ENCODE data around the gene BCL2L12. TPM values are rescaled to one million over a fixed set of nuclear protein-coding genes. Genes with fewer than 3 reads are reported as not detected.
"Not testable (repeated sequence)": the region's sequence is repeated elsewhere in the genome, so short reads cannot be mapped to it uniquely, and the experiment has no call there.

The BCL2L12 gene
- total RNA-seq, 1 donor from 2014 or later = 6.8 TPM

DNA sequence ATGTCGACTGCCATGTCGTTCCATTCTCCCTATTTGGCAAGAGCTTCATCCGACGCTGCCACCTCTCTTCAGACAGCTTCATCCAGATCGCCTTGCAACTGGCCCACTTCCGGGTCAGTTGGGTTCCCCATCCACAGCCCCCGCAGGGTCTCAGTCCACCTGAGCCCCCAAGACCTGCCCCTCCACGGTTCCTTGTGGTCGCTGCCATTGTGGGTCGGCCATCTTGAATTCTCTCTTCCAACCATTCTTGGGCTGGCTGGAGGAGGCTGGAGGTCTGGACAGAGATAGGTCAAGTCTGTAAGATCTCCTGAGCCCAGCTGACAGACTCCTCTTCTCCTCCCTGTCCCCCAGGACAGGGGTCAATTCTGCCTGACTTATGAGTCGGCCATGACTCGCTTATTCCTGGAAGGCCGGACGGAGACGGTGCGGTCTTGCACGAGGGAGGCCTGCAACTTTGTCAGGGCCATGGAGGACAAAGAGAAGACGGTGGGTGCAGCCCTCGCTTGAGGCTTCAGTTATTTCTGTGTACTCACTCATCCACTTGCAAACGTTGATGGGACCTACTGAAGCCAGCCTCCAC is 44.7 kb downstream of the BCL2L12 start:
- DNase-seq (ENCODE audit: low read depth, low spot score) = no peak

DNA sequence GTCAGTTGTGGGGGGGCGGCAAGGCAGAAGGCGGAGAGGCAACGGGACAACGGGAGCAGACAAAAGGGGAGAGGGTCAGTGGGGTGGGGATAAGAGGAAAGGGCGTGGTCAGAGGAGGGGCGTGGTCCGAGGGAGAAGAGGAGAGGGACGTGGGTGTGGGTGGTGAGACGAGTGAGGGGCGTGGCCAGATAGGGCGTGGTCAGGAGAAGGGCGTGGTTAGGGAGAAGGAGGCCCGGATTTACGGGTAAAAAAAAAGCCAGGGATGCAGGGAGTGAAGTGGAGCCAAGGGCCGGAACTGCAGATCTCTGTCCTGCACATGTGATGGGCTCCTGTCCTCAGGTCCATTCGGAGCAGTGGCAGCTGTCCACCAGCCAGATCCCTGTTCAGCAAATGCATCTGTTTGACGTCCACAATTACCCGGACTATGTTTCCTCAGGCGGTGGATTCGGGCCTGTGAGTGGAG is 46.7 kb downstream of the BCL2L12 start:
- DNase-seq (ENCODE audit: low read depth, low spot score) = no peak

- no peak for DNase-seq (ENCODE audit: low read depth, low spot score)
Measured at GRCh38 chr19:49713236-49713845, 47.6 kb downstream of the BCL2L12 start.

DNA sequence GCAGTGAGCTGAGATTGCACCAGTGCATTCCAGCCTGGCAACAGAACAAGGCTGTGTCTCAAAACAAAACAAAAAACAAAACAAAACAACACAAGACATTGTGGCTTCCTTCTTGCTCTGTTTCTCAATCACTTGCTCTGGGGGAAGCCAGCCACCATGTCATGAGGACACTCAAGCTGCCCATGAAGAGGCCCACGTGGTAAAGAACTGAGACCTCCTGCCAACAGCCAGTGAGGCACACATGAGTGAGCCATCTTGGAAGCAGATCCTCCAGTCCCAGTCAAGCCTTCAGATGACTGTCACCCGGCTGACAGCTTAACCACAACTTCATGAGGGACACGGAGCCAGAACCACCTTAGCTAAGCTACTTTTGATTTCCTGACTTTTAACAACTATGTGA is 50.4 kb downstream of the BCL2L12 start:
- DNase-seq (ENCODE audit: low read depth, low spot score) = no peak

- DNase-seq (ENCODE audit: low read depth, low spot score) = no peak
Measured at GRCh38 chr19:49718511-49718910, 52.8 kb downstream of the BCL2L12 start.

GRCh38 chr19:49718991-49719390 is 53.3 kb downstream of the BCL2L12 start:
- no peak for DNase-seq (ENCODE audit: low read depth, low spot score)

GRCh38 chr19:49719420-49719819 is 53.7 kb downstream of the BCL2L12 start:
- DNase-seq (ENCODE audit: low read depth, low spot score) = not testable (repeated sequence)

Other genes starting within 250 kb of the BCL2L12 start
- gene PTH2, start 242.5 kb upstream of the BCL2L12 start, total RNA-seq = not detected in 2 replicates
- gene GFY, start 240.5 kb upstream of the BCL2L12 start, total RNA-seq = not detected in 2 replicates
- 0.04 TPM in 1 of 2 replicates, not detected in the other for gene SLC17A7, start 224.4 kb upstream of the BCL2L12 start, total RNA-seq
- gene PIH1D1, start 214.1 kb upstream of the BCL2L12 start, total RNA-seq = 128 and 170 TPM in 2 replicates
- gene ALDH16A1, start 212.7 kb upstream of the BCL2L12 start, total RNA-seq = 54.9 and 58.8 TPM in 2 replicates
- 1.6 and 2.4 TPM in 2 replicates for gene FLT3LG, start 191.7 kb upstream of the BCL2L12 start, total RNA-seq
- 2,556 and 3,423 TPM in 2 replicates for gene RPL13A, start 178.3 kb upstream of the BCL2L12 start, total RNA-seq
- gene RPS11, start 169.5 kb upstream of the BCL2L12 start, total RNA-seq = 1,813 and 2,923 TPM in 2 replicates
- gene FCGRT, start 153.3 kb upstream of the BCL2L12 start, total RNA-seq = 59.5 and 85.5 TPM in 2 replicates
- 101 and 237 TPM in 2 replicates for gene RCN3, start 137.9 kb upstream of the BCL2L12 start, total RNA-seq
- 107 and 113 TPM in 2 replicates for gene NOSIP, start 85.4 kb upstream of the BCL2L12 start, total RNA-seq
- 3.1 and 4.1 TPM in 2 replicates for gene PRRG2, start 84.6 kb upstream of the BCL2L12 start, total RNA-seq
- 1.8 and 2.0 TPM in 2 replicates for gene PRR12, start 74.8 kb upstream of the BCL2L12 start, total RNA-seq
- gene RRAS, start 25.8 kb upstream of the BCL2L12 start, total RNA-seq = 45.8 and 54.9 TPM in 2 replicates
- 10.7 and 12.0 TPM in 2 replicates for gene SCAF1, start 23.7 kb upstream of the BCL2L12 start, total RNA-seq
- 51.4 and 85.1 TPM in 2 replicates for gene IRF3, start 76 bp upstream of the BCL2L12 start, total RNA-seq
- gene PRMT1, start 11.3 kb downstream of the BCL2L12 start, total RNA-seq = 476 and 582 TPM in 2 replicates
- gene ADM5, start 23.7 kb downstream of the BCL2L12 start, total RNA-seq = 0.40 and 0.74 TPM in 2 replicates
- gene CPT1C, start 25.2 kb downstream of the BCL2L12 start, total RNA-seq = 20.0 and 24.7 TPM in 2 replicates
- gene TSKS, start 97.4 kb downstream of the BCL2L12 start, total RNA-seq = not detected in 2 replicates
- 65.3 and 65.6 TPM in 2 replicates for gene AP2A1, start 101.1 kb downstream of the BCL2L12 start, total RNA-seq
- gene FUZ, start 147.4 kb downstream of the BCL2L12 start, total RNA-seq = 23.9 and 34.9 TPM in 2 replicates
- gene MED25, start 152.4 kb downstream of the BCL2L12 start, total RNA-seq = 13.1 and 13.8 TPM in 2 replicates
- 47.3 and 65.2 TPM in 2 replicates for gene PTOV1, start 185.2 kb downstream of the BCL2L12 start, total RNA-seq
- 47.2 and 48.2 TPM in 2 replicates for gene PNKP, start 201.6 kb downstream of the BCL2L12 start, total RNA-seq
- 7.6 and 11.2 TPM in 2 replicates for gene AKT1S1, start 211.4 kb downstream of the BCL2L12 start, total RNA-seq
- gene TBC1D17, start 211.8 kb downstream of the BCL2L12 start, total RNA-seq = 7.1 and 7.3 TPM in 2 replicates
- 3.3 and 4.7 TPM in 2 replicates for gene IL4I1, start 231.0 kb downstream of the BCL2L12 start, total RNA-seq